Breast epithelium (tissue), 4 donors: Measurements from ENCODE around the gene TAF15. TPM values are rescaled to one million over a fixed set of nuclear protein-coding genes. Genes with fewer than 3 reads are reported as not detected.

ENCODE experiments used
- DNase-seq, 2 donors: peaks; one replicate each; pipeline ENCODE4 v3.0.0-alpha.2; 2019; ENCODE audit warnings: low spot score in 2 of 2
- H3K27ac ChIP-seq, 2 donors: fragments of 200-600 bp; sonication (generic) in 1 of 2; one replicate each; pipeline ENCODE4 v1.5.1; 2016 to 2019; ENCODE audit warnings: mild to moderate bottlenecking in 1 of 2
- H3K27me3 ChIP-seq, 2 donors: fragments of 200-600 bp; sonication (generic) in 1 of 2; one replicate each; pipeline versions ENCODE4 v1.5.1 to v1.6.0; 2017 to 2019; ENCODE audit warnings: control low read depth in 1 of 2, mild to moderate bottlenecking in 1 of 2
- H3K36me3 ChIP-seq: fragments of 200-600 bp; one replicate; pipeline ENCODE4 v1.5.1; 2019
- H3K4me1 ChIP-seq, 2 donors: fragments of 200-600 bp; sonication (generic); one replicate each; pipeline ENCODE4 v1.5.1; 2016 to 2019; ENCODE audit warnings: control low read depth in 1 of 2
- H3K4me3 ChIP-seq, 3 donors: fragments of 200-600 bp; sonication (generic); 1 replicate in 2 of 3; 2 replicates in 1 of 3; pipeline ENCODE4 v1.5.1; 2016 to 2019; ENCODE audit warnings: mild to moderate bottlenecking in 3 of 3, moderate library complexity in 2 of 3
- H3K9me3 ChIP-seq, 2 donors: fragments of 200-600 bp; sonication (generic) in 1 of 2; one replicate each; pipeline ENCODE4 v1.5.1; 2016 to 2019; ENCODE audit warnings: control low read depth in 1 of 2
- CTCF ChIP-seq, 3 donors: fragments of 450-650 bp; IDR thresholded peaks; one replicate each; pipeline ENCODE4 v1.5.1; 2016 to 2017; ENCODE audit warnings: antibody characterized with exemption in 3 of 3, mild to moderate bottlenecking in 3 of 3, moderate library complexity in 3 of 3
- POLR2A ChIP-seq: fragments of 450-650 bp; IDR thresholded peaks from one replicate; pipeline ENCODE4 v1.6.1; 2016; ENCODE audit warnings: antibody characterized with exemption, mild to moderate bottlenecking, moderate library complexity
- POLR2AphosphoS5 ChIP-seq, 3 donors: sonication (generic); formaldehyde crosslinking; IDR thresholded peaks; one replicate each; pipeline ENCODE4 v1.6.1; 2017; ENCODE audit warnings: antibody characterized with exemption in 3 of 3
- intact Hi-C: fragments of 100-400 bp; cut with DNase I; formaldehyde crosslinking; loops from one replicate; pipeline ENCODE4 v1.15.1; 2023; ENCODE audit warnings: low total_unique reads
- total RNA-seq, 3 donors: library from RNA; depleted of rRNA; stranded (reverse); fragments of >200 nt; gene quantifications; one replicate each; pipeline ENCODE4 v1.1.0, GENCODE V29; 2016

Gene TAF15
- total RNA-seq, 3 donors from 2014 or later: 65.5 to 76.8 (median 72.8) TPM

- H3K27me3 ChIP-seq: no peaks in the 10 kb centered on the region
- intact Hi-C loops: no loop called here
- no peak overlapping the region for H3K4me3 ChIP-seq
- H3K9me3 ChIP-seq: no peaks in the 10 kb centered on the region
- no peaks in the 10 kb centered on the region for H3K4me1 ChIP-seq
- DNase-seq: no peak
- H3K36me3 ChIP-seq: no peaks in the 10 kb centered on the region
- no peak for TF ChIP-seq POLR2A
- no peak for TF ChIP-seq CTCF (IDR thresholded peaks at IDR 0.05)
- no peak overlapping the region for H3K27ac ChIP-seq
Observed at GRCh38 chr17:35819455-35819854, 10.2 kb downstream of the TAF15 start.

- intact Hi-C loops: no loop called here
- TF ChIP-seq POLR2A: no peak
- no peak for TF ChIP-seq CTCF (IDR thresholded peaks at IDR 0.05)
- no peak for TF ChIP-seq POLR2AphosphoS5 (IDR thresholded peaks at IDR 0.05)
Observed at GRCh38 chr17:35821308-35821707, 12.0 kb downstream of the TAF15 start.

GRCh38 chr17:35825206-35825605 lies 15.9 kb downstream of the TAF15 start:
- H3K36me3 ChIP-seq: no peaks in the 10 kb centered on the region
- intact Hi-C loops: no loop called here
- no peaks in the 10 kb centered on the region for H3K27me3 ChIP-seq
- no peaks in the 10 kb centered on the region for H3K9me3 ChIP-seq
- H3K4me1 ChIP-seq: no peaks in the 10 kb centered on the region
- TF ChIP-seq POLR2A (no peak), CTCF (IDR thresholded peaks at IDR 0.05) (no peak), POLR2AphosphoS5 (IDR thresholded peaks at IDR 0.05) (no peak)
- H3K27ac ChIP-seq: no peak overlapping the region
- H3K4me3 ChIP-seq: no peak overlapping the region
- no peak for DNase-seq

More at GRCh38 chr17:35821308-35821707, 12.0 kb downstream of the TAF15 start:
- no peaks in the 10 kb centered on the region for H3K9me3 ChIP-seq
- H3K36me3 ChIP-seq: no peaks in the 10 kb centered on the region
- H3K27ac ChIP-seq: no peak overlapping the region
- H3K27me3 ChIP-seq: no peaks in the 10 kb centered on the region
- no peaks in the 10 kb centered on the region for H3K4me1 ChIP-seq
- H3K4me3 ChIP-seq: no peak overlapping the region
- no peak for DNase-seq

GRCh38 chr17:35841101-35841500 lies 31.8 kb downstream of the TAF15 start:
- H3K36me3 ChIP-seq: no peaks in the 10 kb centered on the region
- H3K27me3 ChIP-seq: no peaks in the 10 kb centered on the region
- H3K27ac ChIP-seq: no peak overlapping the region
- intact Hi-C loops: no loop called here
- no peaks in the 10 kb centered on the region for H3K9me3 ChIP-seq
- H3K4me1 ChIP-seq: no peaks in the 10 kb centered on the region
- TF ChIP-seq CTCF (IDR thresholded peaks at IDR 0.05) (no peak), POLR2A (no peak), POLR2AphosphoS5 (IDR thresholded peaks at IDR 0.05) (no peak)
- DNase-seq: no peak
- H3K4me3 ChIP-seq: no peak overlapping the region

- Histone ChIP-seq H3K36me3 (no peaks in the 10 kb centered on the region), H3K4me3 (no peak overlapping the region), H3K27ac (no peak overlapping the region), H3K9me3 (no peaks in the 10 kb centered on the region), H3K4me1 (no peaks in the 10 kb centered on the region), H3K27me3 (no peaks in the 10 kb centered on the region)
- intact Hi-C loops: no loop called here
- DNase-seq: no peak
- TF ChIP-seq CTCF (IDR thresholded peaks at IDR 0.05): no peak
- no peak for TF ChIP-seq POLR2AphosphoS5 (IDR thresholded peaks at IDR 0.05)
- no peak for TF ChIP-seq POLR2A
Observed at GRCh38 chr17:35841505-35841904, 32.2 kb downstream of the TAF15 start.
